ENCODE results near the gene GOSR2. TPM values are rescaled to one million over a fixed set of nuclear protein-coding genes. Genes with fewer than 3 reads are reported as not detected.
A peak's percentile ranks its signal among the peaks of the same experiment; 100 is the strongest.

Gene GOSR2
- polyA plus RNA-seq, 1 donor (not counting 4 experiments of a cell fraction or from before 2014, with no cell fraction given): 48.6 TPM

GRCh38 chr17:46922487-46922803, 515 bp upstream of the GOSR2 start:
- H3K27me3 ChIP-seq (ENCODE audit: control insufficient read depth, extremely low read depth, insufficient read depth, low read length): no peaks in the 10 kb centered on the region
- no peaks in the 10 kb centered on the region for H3K9me3 ChIP-seq (ENCODE audit: control insufficient read depth, low read depth, low read length)
- peaks cover 11% of the 10 kb centered on the region for H3K4me1 ChIP-seq (ENCODE audit: control insufficient read depth, extremely low read depth, insufficient read depth, low read length)
- dilution Hi-C loops (cut with MboI; ENCODE audit: extremely low pct_ligation_motif_present, low sequenced_read_pairs): no loop called here
- peak overlapping the region; percentile 99 for H3K9ac ChIP-seq (ENCODE audit: control insufficient read depth, extremely low read depth, insufficient read depth, low read length)
- DNase-seq (ENCODE audit: low read depth, low spot score) (no peak), FAIRE-seq (no peak)
- H3K79me2 ChIP-seq (ENCODE audit: control insufficient read depth, insufficient read depth, low read length): peaks cover 45% of the 10 kb centered on the region
- H4K20me1 ChIP-seq (ENCODE audit: control insufficient read depth, extremely low read depth, insufficient read depth, low read length): peaks cover 2% of the 10 kb centered on the region
- peak overlapping the region; percentile 99 for H3K27ac ChIP-seq (ENCODE audit: control insufficient read depth, insufficient read depth, low read length)
- H3K4me2 ChIP-seq (ENCODE audit: control insufficient read depth, extremely low read depth, insufficient read depth, low read depth, low read length): peak overlapping the region; percentile 95
- no peaks in the 10 kb centered on the region for H3K36me3 ChIP-seq (ENCODE audit: control insufficient read depth in 2 of 2, extremely low read depth in 1 of 2, insufficient read depth in 2 of 2, low read length in 2 of 2)
- H3K4me3 ChIP-seq (ENCODE audit: control insufficient read depth in 2 of 3, extremely low read depth in 1 of 3, insufficient read depth in 2 of 3, low read depth in 1 of 3, low read length in 3 of 3): peak overlapping the region; percentile 65 to 98 (median 88)
- peak overlapping the region; percentile 100 for H2AFZ ChIP-seq (ENCODE audit: control insufficient read depth, low read length)
- peaks cover under 1% of the 10 kb centered on the region for H3K9me1 ChIP-seq (ENCODE audit: control insufficient read depth, extremely low read depth, insufficient read depth, low read length)
- TF ChIP-seq EZH2 (IDR thresholded peaks at IDR 0.05; ENCODE audit: low read length) (no peak), CTCF (optimal IDR thresholded peaks at IDR 0.05 in 1 of 3, IDR thresholded peaks at IDR 0.05 in 1 of 3, conservative IDR thresholded peaks at IDR 0.05 in 1 of 3; ENCODE audit: extremely low read depth in 1 of 3, insufficient read depth in 2 of 3, low read length in 3 of 3) (no peak)

DNA sequence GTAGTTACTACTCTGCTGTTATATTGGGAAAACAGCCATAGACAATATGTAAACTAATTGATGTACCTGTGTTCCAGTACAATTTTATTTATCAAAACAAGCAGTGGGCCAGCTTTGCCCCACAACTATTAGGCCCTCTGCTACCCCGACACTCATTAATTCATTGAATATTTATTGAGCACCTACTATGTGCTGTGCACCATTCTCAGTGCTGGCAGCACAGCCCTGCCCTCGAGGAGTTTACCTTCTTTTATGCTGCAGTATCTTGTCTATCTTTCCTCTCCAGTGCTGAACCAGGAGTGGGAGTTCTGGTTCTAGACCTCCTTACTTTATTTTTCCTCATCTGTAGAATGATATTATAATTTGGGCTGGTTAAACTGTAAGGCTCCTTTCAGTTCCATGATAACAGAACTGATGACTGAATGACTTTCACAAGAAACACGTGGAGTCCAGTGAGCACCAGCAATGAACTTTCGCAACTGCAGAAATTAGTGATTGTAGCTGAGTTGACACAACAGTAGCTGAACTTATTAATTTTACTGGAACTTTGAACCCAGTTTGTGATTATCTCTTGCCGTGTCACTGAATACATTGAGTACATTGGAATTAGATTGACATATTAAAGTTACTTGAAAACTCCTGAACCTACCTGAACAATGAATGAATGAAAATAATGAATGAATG, 2.4 kb downstream of the GOSR2 start:
- no peak overlapping the region for H2AFZ ChIP-seq (ENCODE audit: control insufficient read depth, low read length)
- H3K4me3 ChIP-seq (ENCODE audit: control insufficient read depth in 2 of 3, extremely low read depth in 1 of 3, insufficient read depth in 2 of 3, low read depth in 1 of 3, low read length in 3 of 3): no peak overlapping the region
- H3K9me3 ChIP-seq (ENCODE audit: control insufficient read depth, low read depth, low read length): no peaks in the 10 kb centered on the region
- FAIRE-seq (no peak), DNase-seq (ENCODE audit: low read depth, low spot score) (no peak)
- H3K4me1 ChIP-seq (ENCODE audit: control insufficient read depth, extremely low read depth, insufficient read depth, low read length): peaks cover 36% of the 10 kb centered on the region
- H4K20me1 ChIP-seq (ENCODE audit: control insufficient read depth, extremely low read depth, insufficient read depth, low read length): peaks cover 20% of the 10 kb centered on the region
- peaks cover 4 to 5% of the 10 kb centered on the region in 2 experiments for H3K36me3 ChIP-seq (ENCODE audit: control insufficient read depth in 2 of 2, extremely low read depth in 1 of 2, insufficient read depth in 2 of 2, low read length in 2 of 2)
- no peak overlapping the region for H3K27ac ChIP-seq (ENCODE audit: control insufficient read depth, insufficient read depth, low read length)
- H3K9me1 ChIP-seq (ENCODE audit: control insufficient read depth, extremely low read depth, insufficient read depth, low read length): peaks cover 6% of the 10 kb centered on the region
- dilution Hi-C loops (cut with MboI; ENCODE audit: extremely low pct_ligation_motif_present, low sequenced_read_pairs): no loop called here
- H3K27me3 ChIP-seq (ENCODE audit: control insufficient read depth, extremely low read depth, insufficient read depth, low read length): no peaks in the 10 kb centered on the region
- H3K9ac ChIP-seq (ENCODE audit: control insufficient read depth, extremely low read depth, insufficient read depth, low read length): no peak overlapping the region
- TF ChIP-seq CTCF (optimal IDR thresholded peaks at IDR 0.05 in 1 of 3, IDR thresholded peaks at IDR 0.05 in 1 of 3, conservative IDR thresholded peaks at IDR 0.05 in 1 of 3; ENCODE audit: extremely low read depth in 1 of 3, insufficient read depth in 2 of 3, low read length in 3 of 3): no peak
- no peak for TF ChIP-seq EZH2 (IDR thresholded peaks at IDR 0.05; ENCODE audit: low read length)
- H3K4me2 ChIP-seq (ENCODE audit: control insufficient read depth, extremely low read depth, insufficient read depth, low read depth, low read length): peak overlapping the region; percentile 95
- peaks cover 65% of the 10 kb centered on the region for H3K79me2 ChIP-seq (ENCODE audit: control insufficient read depth, insufficient read depth, low read length)

Data from keratinocyte (primary cell).